ENCODE measurements around the gene AMY1C.
"Not testable (repeated sequence)": the region's sequence is repeated elsewhere in the genome, so short reads cannot be mapped to it uniquely, and the experiment has no call there.

The AMY1C gene

DNA sequence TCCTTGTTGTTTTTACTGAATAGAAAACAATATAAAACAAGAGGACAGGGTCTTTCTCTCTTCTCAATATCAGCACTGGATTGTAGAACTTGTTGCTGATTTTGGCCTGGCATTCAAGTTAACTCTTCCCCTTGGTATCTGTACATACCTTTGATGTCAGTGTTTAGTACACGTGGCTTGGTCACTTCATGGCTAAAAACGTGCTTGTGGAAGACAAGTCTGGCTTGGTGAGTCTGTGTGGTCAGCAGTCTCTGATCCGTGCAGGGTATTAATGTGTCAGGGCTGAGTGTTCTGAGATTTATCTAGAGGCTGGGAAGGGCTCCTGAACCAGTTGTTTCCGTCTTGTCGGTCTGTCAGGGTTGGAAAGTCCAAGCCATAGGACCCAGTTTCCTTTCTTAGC lies at the start of gene AMY1C:
AMY1C (plus strand) TSS at position 301 of the 400 bp plus-strand sequence. CDS start 572 bp downstream, outside the sequence.
- not testable (repeated sequence) for DNase-seq (ENCODE audit: low read depth)

- not testable (repeated sequence) for DNase-seq (ENCODE audit: low read depth)
These were observed 49.0 kb upstream of the AMY1C start for GRCh38 chr1:103700669-103701068.

- DNase-seq (ENCODE audit: low read depth), result not testable (repeated sequence)
These were observed 48.4 kb upstream of the AMY1C start for GRCh38 chr1:103701256-103701655.

DNA sequence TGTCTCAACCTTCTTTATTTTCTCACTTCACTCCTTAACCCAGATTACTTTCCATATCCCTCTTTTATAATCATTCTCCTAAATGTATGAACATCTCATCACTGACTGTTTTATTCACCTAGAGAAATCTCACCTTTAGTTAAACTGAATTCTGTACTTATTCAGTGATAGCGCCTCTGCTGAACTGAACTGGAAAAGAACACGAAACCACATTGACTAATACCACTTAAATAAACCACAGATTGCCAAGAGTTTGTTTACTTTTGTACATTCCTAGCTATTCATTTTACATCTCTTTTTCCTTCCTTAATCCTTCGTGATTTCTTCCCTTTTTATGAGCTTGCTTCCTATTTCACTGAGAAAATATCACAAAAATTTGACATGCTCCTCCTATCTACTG lies 42.0 kb upstream of the AMY1C start:
- not testable (repeated sequence) for DNase-seq (ENCODE audit: low read depth)

- DNase-seq (ENCODE audit: low read depth), result not testable (repeated sequence)
These were observed 39.3 kb upstream of the AMY1C start for GRCh38 chr1:103710381-103710780.

GRCh38 chr1:103717404-103717803 lies 32.3 kb upstream of the AMY1C start:
- not testable (repeated sequence) for DNase-seq (ENCODE audit: low read depth)

DNA sequence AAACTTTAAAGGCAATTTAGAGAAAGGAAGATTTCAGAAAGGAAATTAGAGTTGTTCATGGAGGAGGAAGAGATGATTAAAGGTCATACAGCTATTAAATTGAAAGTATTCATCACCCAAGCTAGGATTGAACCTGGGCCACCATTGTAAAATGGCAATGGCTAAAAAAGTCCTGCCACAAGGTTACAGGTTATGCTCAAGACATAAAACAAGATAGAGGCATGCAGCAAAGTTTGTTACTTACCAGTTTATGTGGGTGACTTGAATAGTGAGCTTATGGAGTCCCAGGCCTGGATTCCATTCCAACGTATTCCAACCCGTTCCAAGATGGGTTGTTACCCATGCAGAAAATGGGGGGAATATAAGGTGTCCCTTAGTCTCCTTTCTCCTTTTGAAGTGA lies 28.2 kb upstream of the AMY1C start:
- not testable (repeated sequence) for DNase-seq (ENCODE audit: low read depth)

- DNase-seq (ENCODE audit: low read depth), result not testable (repeated sequence)
These were observed 14.4 kb upstream of the AMY1C start for GRCh38 chr1:103735334-103735733.

GRCh38 chr1:103738031-103738430 lies 11.7 kb upstream of the AMY1C start:
- DNase-seq (ENCODE audit: low read depth), result not testable (repeated sequence)

DNA sequence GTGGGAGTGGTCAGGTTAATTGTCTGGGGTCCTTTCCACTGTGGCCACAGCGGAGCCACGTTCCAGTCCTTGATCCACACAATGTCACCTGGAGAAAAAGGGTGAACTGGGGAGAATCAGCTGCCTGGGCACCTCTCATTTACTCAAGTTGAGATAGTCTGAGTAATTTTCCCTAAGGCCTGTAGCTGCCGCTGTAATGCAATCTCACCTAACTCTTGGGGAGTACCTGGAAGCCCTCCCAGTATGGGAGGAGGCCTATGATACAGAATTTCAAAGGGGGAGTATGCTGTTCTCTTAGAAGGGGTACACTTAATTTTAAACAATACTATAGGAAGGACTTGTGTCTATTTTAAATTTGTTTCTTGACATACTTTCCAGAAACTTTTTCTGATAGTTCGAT lies 5.2 kb upstream of the AMY1C start:
- DNase-seq (ENCODE audit: low read depth), result not testable (repeated sequence)

DNA sequence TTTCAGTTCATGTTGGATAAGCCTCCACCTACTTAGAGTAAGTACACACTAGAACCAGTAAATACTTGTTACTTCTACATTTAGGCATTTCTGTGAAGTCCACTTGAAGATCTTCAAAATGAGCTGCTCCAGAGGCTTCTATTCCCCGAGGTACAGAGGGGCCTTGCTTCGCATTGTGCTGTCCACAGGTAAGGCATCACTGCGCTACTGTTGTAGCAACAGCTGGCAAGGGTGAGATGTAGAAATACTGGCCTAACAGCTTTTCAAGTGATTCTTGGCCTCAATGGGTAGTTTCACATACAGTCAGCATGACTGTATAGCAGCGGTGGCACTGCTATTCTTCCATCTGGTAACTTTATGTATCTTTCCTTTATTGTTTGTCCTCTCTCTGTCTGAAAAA lies 4.7 kb upstream of the AMY1C start:
- DNase-seq (ENCODE audit: low read depth), result not testable (repeated sequence)

- DNase-seq (ENCODE audit: low read depth), result not testable (repeated sequence)
These were observed 1.4 kb upstream of the AMY1C start for GRCh38 chr1:103748273-103748672.

DNA sequence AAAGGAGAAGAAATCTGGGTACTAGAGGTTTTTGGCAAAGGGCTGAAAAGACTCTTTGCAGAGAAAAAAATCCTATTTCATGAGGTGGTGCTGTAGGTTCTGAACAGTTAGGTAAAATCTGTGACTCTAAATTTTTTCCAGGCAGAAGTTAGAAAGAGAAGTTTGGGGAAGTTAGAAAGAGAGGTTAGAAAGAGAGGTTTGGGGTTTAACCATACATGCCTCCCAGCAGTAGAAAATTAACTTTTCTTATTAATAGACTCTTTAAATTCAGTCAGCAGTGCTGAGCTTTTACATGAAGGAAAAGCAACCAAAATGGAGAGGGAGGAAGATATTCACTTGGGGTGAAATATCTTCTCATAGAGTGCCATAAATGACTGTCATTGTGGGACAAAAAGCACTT lies 12.2 kb downstream of the AMY1C start:
- DNase-seq (ENCODE audit: low read depth), result no peak

DNA sequence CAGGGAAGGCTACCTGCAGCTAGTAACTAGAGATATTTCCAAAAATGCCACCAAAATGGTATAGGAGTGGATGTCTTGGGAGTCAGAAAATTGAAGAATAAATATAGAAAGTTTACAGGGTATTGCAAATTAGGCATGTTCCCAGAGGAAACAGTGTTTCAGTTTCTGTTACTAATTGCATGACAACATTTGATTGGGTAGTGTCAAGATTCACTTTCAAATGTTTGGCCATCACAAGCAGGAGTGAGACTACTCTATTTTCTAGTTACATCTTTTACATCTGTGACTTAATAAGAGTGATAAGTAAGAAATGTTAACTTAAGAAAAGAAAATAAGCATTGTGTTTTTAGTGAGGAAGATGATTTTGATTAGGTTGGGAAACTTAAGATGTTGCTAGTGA lies 30.2 kb downstream of the AMY1C start:
- no peak for DNase-seq (ENCODE audit: low read depth)

GRCh38 chr1:103783944-103784377 lies 34.3 kb downstream of the AMY1C start:
- no peak for DNase-seq (ENCODE audit: low read depth)

DNA sequence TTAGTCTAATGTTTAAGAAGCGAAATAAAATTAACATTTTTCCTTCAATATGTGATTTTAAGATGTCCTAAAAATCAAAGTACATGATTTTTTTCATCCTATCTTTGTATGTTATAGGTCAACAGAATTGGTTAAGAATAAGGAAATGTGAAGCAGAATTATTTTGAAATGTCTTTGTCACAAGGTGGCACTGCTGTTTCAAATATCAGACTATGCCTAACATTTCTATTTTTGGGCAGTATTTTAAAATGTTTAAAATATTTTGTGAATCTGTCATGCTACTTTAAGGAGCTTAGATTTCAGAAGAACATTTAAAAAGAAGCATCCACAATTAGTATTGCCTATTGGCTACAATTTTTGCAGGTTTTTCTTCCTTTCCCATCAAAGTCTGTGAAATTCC lies 38.7 kb downstream of the AMY1C start:
- no peak for DNase-seq (ENCODE audit: low read depth)

DNA sequence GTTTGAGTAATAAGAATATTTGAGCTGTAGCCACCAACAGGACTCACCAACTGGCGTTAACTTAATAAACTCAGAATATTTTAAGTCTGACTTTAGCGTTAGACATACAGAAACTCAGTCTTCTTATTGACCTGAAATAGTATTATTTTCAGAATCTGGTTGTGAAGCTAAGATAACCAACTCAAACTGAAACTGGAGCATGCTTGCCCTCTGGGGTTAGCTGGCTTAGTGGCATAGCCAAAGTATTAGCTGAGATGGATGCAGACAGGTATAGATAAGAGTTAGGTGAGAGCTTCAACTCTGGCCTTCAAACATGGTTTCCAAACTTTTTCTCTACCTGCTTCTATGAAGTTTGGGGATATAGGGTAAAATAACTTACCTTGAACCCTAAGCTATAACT lies 40.5 kb downstream of the AMY1C start:
- no peak for DNase-seq (ENCODE audit: low read depth)
